Measurements from ENCODE around the gene MUC6. TPM values are rescaled to one million over a fixed set of nuclear protein-coding genes. Genes with fewer than 3 reads are reported as not detected.

The MUC6 gene
- polyA plus RNA-seq, 1 of the 3 experiments (the other 2 are of a cell fraction): not detected

DNA sequence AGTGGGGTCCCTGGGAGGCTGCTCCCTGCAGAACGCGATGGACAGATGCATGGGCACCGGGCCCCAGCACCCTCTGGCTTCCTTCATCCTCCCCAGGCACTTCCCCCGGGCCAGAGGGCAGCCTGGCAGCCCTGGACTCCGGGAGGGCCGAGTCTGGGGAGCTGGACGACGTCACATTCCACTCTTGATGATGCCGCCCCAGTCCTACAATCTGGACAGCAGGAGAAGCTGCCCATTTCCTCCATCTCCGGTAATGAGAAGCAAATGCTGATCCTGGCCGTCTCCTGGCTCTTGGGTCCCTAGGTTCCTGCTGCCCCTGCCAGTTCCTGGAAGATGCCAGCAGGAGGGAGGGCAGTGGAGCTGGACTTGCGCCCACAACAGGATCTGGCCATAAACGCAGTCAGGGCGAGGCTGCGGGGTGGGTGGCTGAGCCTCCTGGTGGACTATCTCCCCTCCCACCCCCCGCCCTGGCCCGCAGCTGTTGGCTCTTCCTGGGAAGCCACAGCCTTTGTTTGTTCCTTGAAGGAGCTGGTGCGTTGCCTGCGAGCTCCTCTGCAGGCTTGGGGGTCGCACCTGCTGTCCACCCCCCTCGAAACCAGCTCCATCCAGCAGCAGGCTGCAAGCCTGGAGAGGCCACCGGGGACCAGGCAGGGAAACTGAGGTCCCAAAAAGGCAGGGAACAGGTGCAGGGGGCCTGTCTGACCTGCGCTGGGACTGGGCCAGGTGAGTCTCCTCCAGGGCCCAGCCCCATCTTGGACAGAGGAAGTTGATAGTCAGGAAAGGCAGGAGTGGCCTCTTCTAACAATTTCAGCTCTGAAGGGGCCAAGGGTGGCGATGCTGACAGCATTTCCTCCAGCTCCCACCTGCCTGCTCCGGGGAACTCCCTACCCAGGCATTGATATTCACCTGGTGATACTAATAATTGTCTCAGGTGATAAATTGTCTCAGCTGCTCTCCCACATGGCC lies 17.9 kb upstream of the MUC6 start:
- Histone ChIP-seq H3K27ac (ENCODE audit: low read depth in 2 of 2, low read length in 1 of 2) (peak overlapping the region in 1 of 2 experiments; percentile 20; a peak in 1 of 4 replicates), H3K9ac (no peak overlapping the region), H3F3A (replicated peaks; ENCODE audit: insufficient read depth) (no peaks in the 10 kb centered on the region), H3K36me3 (replicated peaks in 1 of 2; ENCODE audit: control insufficient read depth in 1 of 2, insufficient read depth in 2 of 2, low read length in 1 of 2) (no peaks in the 10 kb centered on the region), H3K4me2 (peak overlapping the region; percentile 6; the same call in 1 of the 2 replicates), H3K9me2 (no peaks in the 10 kb centered on the region), H2AFZ (ENCODE audit: low read depth) (no peak overlapping the region), H3K4me1 (ENCODE audit: control insufficient read depth in 1 of 2, insufficient read depth in 2 of 2, low read depth in 1 of 2, low read length in 1 of 2) (peaks cover 0 to 22% of the 10 kb centered on the region in 2 experiments; a peak in 1 of 4 replicates), H4K20me1 (ENCODE audit: insufficient read depth) (no peaks in the 10 kb centered on the region), H3K9me3 (no peaks in the 10 kb centered on the region), H3K27me3 (ENCODE audit: insufficient read depth) (no peaks in the 10 kb centered on the region), H3K4me3 (ENCODE audit: low read depth in 2 of 2, low read length in 1 of 2) (no peak overlapping the region), H3K79me2 (ENCODE audit: insufficient read depth) (no peaks in the 10 kb centered on the region)
- TF ChIP-seq RCOR1 (IDR thresholded peaks at IDR 0.05; ENCODE audit: low read length) (peak; percentile 30; the same call in 1 of the 2 replicates), TCF12 (IDR thresholded peaks at IDR 0.05) (peak; percentile 12; the same call in 1 of the 2 replicates), RAD21 (IDR thresholded peaks at IDR 0.05; ENCODE audit: low read length) (no peak)
- 27% methylated on average over 12 of the region's 25 CpGs for WGBS (ENCODE audit: low lambda C conversion rate)
- peak; percentile 85 for DNase-seq
- CTCF ChIA-PET: interaction anchor here (0.5 to 3.4 kb wide), 8 partner anchors 20 to 206 kb away, joined by 3 to 28 read pairs (median 4); partner anchors contain the start of gene MUC2
- POLR2A ChIA-PET: interaction anchor here (0.6 to 1.2 kb wide), 2 partner anchors 195 to 211 kb away, joined by 5 read pairs; partner anchors contain the start of gene TSPAN4

- Histone ChIP-seq H3K27ac (ENCODE audit: low read depth in 2 of 2, low read length in 1 of 2) (peak overlapping the region in 1 of 2 experiments; percentile 20; a peak in 1 of 4 replicates), H3K27me3 (ENCODE audit: insufficient read depth) (no peaks in the 10 kb centered on the region), H3K9me3 (no peaks in the 10 kb centered on the region), H2AFZ (ENCODE audit: low read depth) (no peak overlapping the region), H3K4me2 (no peak overlapping the region), H3K4me3 (ENCODE audit: low read depth in 2 of 2, low read length in 1 of 2) (no peak overlapping the region), H3K4me1 (ENCODE audit: control insufficient read depth in 1 of 2, insufficient read depth in 2 of 2, low read depth in 1 of 2, low read length in 1 of 2) (peaks cover 0 to 22% of the 10 kb centered on the region in 2 experiments; a peak in 1 of 4 replicates), H3K36me3 (replicated peaks in 1 of 2; ENCODE audit: control insufficient read depth in 1 of 2, insufficient read depth in 2 of 2, low read length in 1 of 2) (no peaks in the 10 kb centered on the region), H3K79me2 (ENCODE audit: insufficient read depth) (no peaks in the 10 kb centered on the region), H3K9me2 (no peaks in the 10 kb centered on the region), H4K20me1 (ENCODE audit: insufficient read depth) (no peaks in the 10 kb centered on the region), H3K9ac (no peak overlapping the region), H3F3A (replicated peaks; ENCODE audit: insufficient read depth) (no peaks in the 10 kb centered on the region)
- WGBS (ENCODE audit: low lambda C conversion rate): 60% methylated on average over 11 of the region's 25 CpGs
- ChIA-PET CTCF (interaction anchor here (0.7 to 3.4 kb wide), 6 partner anchors 22 to 1395 kb away, joined by 3 to 28 read pairs (median 4); partner anchors contain the start of gene MUC2), POLR2A (no interaction called here)
- peak; percentile 55 for DNase-seq
- TF ChIP-seq TEAD4 (IDR thresholded peaks at IDR 0.05; ENCODE audit: borderline replicate concordance, insufficient read depth) (no peak), FOXM1 (IDR thresholded peaks at IDR 0.05; ENCODE audit: low read depth) (no peak), EZH2phosphoT487 (IDR thresholded peaks at IDR 0.05; ENCODE audit: borderline replicate concordance, low read depth) (no peak), RAD21 (IDR thresholded peaks at IDR 0.05; ENCODE audit: low read length) (no peak), SMC3 (IDR thresholded peaks at IDR 0.05; ENCODE audit: low read depth, low read length) (no peak), RCOR1 (IDR thresholded peaks at IDR 0.05; ENCODE audit: low read length) (no peak), SIN3A (IDR thresholded peaks at IDR 0.05; ENCODE audit: borderline replicate concordance, low read depth, low read length) (no peak), RXRA (IDR thresholded peaks at IDR 0.05; ENCODE audit: borderline replicate concordance, low read depth) (no peak), MXI1 (IDR thresholded peaks at IDR 0.05; ENCODE audit: low read depth, low read length) (no peak), GATA2 (CRISPR knock-in tag; IDR thresholded peaks at IDR 0.05) (no peak), USF2 (IDR thresholded peaks at IDR 0.05; ENCODE audit: borderline replicate concordance, low read depth, low read length) (no peak), GABPA (IDR thresholded peaks at IDR 0.05; ENCODE audit: low read depth) (no peak), POLR2AphosphoS5 (IDR thresholded peaks at IDR 0.05; ENCODE audit: low read depth, low read length) (no peak), FOSL2 (IDR thresholded peaks at IDR 0.05; ENCODE audit: borderline replicate concordance, low read depth) (no peak), NRF1 (IDR thresholded peaks at IDR 0.05; ENCODE audit: low read depth, low read length) (no peak)
- TF ChIP-seq, protein P1, sequence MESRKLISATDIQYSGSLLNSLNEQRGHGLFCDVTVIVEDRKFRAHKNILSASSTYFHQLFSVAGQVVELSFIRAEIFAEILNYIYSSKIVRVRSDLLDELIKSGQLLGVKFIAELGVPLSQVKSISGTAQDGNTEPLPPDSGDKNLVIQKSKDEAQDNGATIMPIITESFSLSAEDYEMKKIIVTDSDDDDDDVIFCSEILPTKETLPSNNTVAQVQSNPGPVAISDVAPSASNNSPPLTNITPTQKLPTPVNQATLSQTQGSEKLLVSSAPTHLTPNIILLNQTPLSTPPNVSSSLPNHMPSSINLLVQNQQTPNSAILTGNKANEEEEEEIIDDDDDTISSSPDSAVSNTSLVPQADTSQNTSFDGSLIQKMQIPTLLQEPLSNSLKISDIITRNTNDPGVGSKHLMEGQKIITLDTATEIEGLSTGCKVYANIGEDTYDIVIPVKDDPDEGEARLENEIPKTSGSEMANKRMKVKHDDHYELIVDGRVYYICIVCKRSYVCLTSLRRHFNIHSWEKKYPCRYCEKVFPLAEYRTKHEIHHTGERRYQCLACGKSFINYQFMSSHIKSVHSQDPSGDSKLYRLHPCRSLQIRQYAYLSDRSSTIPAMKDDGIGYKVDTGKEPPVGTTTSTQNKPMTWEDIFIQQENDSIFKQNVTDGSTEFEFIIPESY (IDR thresholded peaks at IDR 0.05; ENCODE audit: borderline replicate concordance, low read depth): no peak
- TF ChIP-seq, protein P2, sequence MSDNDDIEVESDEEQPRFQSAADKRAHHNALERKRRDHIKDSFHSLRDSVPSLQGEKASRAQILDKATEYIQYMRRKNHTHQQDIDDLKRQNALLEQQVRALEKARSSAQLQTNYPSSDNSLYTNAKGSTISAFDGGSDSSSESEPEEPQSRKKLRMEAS (IDR thresholded peaks at IDR 0.05; ENCODE audit: low read depth): no peak
- TF ChIP-seq, protein P3, sequence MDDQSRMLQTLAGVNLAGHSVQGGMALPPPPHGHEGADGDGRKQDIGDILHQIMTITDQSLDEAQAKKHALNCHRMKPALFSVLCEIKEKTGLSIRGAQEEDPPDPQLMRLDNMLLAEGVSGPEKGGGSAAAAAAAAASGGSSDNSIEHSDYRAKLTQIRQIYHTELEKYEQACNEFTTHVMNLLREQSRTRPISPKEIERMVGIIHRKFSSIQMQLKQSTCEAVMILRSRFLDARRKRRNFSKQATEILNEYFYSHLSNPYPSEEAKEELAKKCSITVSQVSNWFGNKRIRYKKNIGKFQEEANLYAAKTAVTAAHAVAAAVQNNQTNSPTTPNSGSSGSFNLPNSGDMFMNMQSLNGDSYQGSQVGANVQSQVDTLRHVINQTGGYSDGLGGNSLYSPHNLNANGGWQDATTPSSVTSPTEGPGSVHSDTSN (IDR thresholded peaks at IDR 0.05): no peak
Observed at GRCh38 chr11:1053121-1053901, 16.8 kb upstream of the MUC6 start.

All from SK-N-SH (cell line).